ENCODE results near the gene WDR64. TPM values are rescaled to one million over a fixed set of nuclear protein-coding genes. Genes with fewer than 3 reads are reported as not detected.
"Not testable (repeated sequence)": the region's sequence is repeated elsewhere in the genome, so short reads cannot be mapped to it uniquely, and the experiment has no call there.

WDR64 gene
- total RNA-seq, 3 donors from 2014 or later: 0.25 TPM; not detected in 2

DNA sequence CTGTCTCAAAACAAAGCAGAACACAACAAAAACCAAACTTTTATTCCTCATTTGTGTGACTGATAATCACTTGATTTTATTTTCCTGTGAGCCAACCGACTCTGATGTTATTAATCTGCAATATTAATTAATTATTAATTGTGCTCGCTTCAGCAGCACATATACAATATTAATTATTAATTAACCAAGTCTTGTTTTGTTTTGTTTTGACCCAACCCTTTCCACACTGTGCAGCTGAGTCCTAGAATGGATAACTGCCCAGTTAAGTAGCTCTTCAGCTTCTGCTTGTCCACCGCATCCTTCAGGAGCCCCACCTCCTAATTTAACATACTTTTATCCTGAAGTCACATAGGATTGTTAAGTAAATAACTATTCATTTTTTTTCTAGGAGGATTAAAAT lies 148.6 kb downstream of the WDR64 start:
- TF ChIP-seq, protein P1, sequence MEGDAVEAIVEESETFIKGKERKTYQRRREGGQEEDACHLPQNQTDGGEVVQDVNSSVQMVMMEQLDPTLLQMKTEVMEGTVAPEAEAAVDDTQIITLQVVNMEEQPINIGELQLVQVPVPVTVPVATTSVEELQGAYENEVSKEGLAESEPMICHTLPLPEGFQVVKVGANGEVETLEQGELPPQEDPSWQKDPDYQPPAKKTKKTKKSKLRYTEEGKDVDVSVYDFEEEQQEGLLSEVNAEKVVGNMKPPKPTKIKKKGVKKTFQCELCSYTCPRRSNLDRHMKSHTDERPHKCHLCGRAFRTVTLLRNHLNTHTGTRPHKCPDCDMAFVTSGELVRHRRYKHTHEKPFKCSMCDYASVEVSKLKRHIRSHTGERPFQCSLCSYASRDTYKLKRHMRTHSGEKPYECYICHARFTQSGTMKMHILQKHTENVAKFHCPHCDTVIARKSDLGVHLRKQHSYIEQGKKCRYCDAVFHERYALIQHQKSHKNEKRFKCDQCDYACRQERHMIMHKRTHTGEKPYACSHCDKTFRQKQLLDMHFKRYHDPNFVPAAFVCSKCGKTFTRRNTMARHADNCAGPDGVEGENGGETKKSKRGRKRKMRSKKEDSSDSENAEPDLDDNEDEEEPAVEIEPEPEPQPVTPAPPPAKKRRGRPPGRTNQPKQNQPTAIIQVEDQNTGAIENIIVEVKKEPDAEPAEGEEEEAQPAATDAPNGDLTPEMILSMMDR (IDR thresholded peaks at IDR 0.05): no peak
- intact Hi-C loops (cut with DNase I, micrococcal nuclease): no loop called here
- ATAC-seq: no peak

DNA sequence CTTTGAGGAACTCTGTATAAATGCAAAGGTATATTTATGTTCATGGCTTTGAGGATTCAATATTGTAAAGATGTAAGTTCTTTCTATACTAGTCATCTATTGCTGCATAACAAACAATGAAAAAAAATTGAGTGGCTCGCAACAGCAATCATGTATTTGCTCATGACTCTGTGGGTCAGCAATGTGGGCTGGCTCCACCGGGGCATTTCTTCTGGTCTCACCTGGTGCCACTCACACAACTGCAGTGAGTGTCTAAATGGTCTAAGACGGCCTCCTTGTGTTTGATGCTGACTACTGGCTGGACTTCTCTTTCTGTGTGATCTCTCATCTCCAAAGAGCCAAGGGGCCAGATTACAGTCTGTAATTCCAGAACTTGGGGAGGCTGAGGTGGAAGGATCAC lies 150.8 kb downstream of the WDR64 start:
- TF ChIP-seq, protein P1 (IDR thresholded peaks at IDR 0.05): no peak
- ATAC-seq: no peak

More for the DNA sequence above, 148.6 kb downstream of the WDR64 start:
- Histone ChIP-seq H3K36me3 (ENCODE audit: low read depth) (no peaks in the 10 kb centered on the region), H3K4me3 (no peak overlapping the region), H3K9me3 (no peaks in the 10 kb centered on the region), H3K4me1 (ENCODE audit: low read depth) (no peaks in the 10 kb centered on the region)
- DNase-seq: no peak

DNA sequence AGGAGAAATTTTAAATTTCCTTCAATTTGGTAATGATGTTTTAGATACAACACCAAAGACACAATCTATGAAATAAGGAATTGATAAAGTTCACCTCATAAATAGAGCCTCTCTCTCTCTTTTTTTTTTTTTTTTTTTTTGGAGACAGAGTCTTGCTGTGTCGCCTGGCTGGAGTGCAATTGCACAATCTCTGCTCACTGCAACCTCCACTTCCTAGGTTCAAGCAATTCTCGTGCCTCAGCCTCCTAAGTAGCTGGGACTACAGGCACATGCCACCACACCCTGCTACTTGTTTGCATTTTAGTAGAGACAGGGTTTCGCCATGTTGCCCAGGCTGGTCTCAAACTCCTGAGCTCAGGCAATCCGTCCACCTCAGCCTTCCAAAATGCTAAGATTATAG lies 152.6 kb downstream of the WDR64 start:
- not testable (repeated sequence) for ATAC-seq

More for the DNA sequence above, 150.8 kb downstream of the WDR64 start:
- Histone ChIP-seq H3K9me3 (no peaks in the 10 kb centered on the region), H3K4me3 (no peak overlapping the region), H3K36me3 (ENCODE audit: low read depth) (no peaks in the 10 kb centered on the region), H3K4me1 (ENCODE audit: low read depth) (no peaks in the 10 kb centered on the region)
- DNase-seq: no peak
- intact Hi-C loops (cut with DNase I, micrococcal nuclease): no loop called here

DNA sequence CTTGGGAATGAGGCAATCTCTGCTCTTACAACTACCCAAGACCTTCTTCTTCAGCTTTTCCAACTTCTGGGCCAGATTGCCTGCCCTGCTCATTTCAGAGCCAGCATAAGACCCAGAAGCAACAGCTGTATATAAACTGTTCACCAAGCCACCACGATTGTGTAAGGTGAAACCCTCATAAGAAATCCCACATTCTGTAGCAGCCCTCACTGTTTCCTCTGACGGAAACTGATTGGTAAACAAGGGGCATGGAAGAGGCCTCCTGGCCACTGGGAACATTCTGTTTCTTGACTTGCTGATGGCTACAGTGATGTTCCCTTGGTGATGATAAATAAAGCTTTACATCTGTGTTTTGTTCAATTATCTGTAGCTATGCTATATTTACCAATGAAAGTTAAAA lies 156.2 kb downstream of the WDR64 start:
- TF ChIP-seq, protein P1 (IDR thresholded peaks at IDR 0.05): no peak
- Histone ChIP-seq H3K4me1 (ENCODE audit: low read depth) (no peaks in the 10 kb centered on the region), H3K36me3 (ENCODE audit: low read depth) (no peaks in the 10 kb centered on the region), H3K9me3 (no peaks in the 10 kb centered on the region), H3K4me3 (no peak overlapping the region)
- ATAC-seq: no peak
- DNase-seq: no peak
- intact Hi-C loops (cut with DNase I, micrococcal nuclease): no loop called here

More for the DNA sequence above, 152.6 kb downstream of the WDR64 start:
- H3K9me3 ChIP-seq; H3K4me3 ChIP-seq; intact Hi-C loops (cut with DNase I, micrococcal nuclease); H3K36me3 ChIP-seq (ENCODE audit: low read depth); H3K4me1 ChIP-seq (ENCODE audit: low read depth); DNase-seq: not testable (repeated sequence)

DNA sequence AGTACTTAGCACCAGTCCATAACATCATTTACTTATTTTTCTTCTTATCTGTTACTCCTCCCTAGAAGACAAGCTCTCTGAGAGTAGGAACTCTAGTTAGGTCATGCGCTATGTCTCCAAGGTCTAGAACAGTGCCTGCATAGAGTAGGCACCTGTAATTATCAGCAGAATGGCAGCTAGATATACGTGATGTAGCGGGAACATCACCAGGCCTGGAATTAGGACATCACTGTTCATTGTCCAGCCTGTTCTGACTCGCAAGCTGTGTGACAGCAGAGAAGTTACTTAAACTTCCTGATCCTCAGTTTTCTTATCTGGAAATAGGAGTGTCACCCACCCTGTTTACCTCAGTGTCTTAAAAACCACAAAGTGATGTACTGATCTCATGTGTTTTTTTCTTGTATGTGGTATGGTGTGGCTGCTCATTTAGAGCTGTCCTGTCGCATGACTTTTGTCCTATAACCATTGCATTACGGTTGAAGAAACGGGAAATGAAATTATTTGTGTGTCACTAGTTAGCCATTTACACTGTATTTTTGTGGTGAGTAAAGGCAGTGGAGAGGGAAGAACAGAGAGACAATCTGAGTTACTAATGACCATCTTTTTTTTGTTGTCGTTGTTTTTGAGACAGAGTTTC lies 158.8 kb downstream of the WDR64 start:
- DNase-seq (no peak), ATAC-seq (no peak)
- TF ChIP-seq, protein P1 (IDR thresholded peaks at IDR 0.05): no peak
- Histone ChIP-seq H3K4me1 (ENCODE audit: low read depth) (no peaks in the 10 kb centered on the region), H3K36me3 (ENCODE audit: low read depth) (no peaks in the 10 kb centered on the region), H3K4me3 (no peak overlapping the region), H3K9me3 (no peaks in the 10 kb centered on the region)
- intact Hi-C loops (cut with DNase I, micrococcal nuclease): no loop called here

DNA sequence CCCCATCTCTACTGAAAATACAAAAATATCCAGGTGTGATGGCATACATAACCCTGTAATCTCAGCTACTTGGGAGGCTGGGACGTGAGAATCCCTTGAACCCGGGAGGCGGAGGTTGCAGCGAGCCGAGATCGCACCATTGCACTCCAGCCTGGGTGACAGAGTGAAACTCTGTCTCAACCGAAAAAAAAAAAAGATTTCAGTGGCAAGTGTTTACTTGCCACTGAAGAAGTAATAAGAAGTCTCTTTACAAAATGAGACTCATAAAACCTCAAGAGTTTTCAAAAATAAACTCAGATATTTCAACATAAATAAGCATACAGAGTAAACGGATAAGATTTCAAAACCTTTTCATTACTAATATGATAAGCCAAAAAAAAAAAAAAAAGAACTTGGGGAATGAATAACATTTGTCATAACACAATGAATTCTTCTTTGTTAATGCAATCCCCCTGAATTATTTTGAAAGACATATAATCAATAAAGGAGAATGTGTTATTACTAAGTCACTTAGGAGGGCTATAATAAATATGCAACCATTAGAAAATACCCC lies 161.8 kb downstream of the WDR64 start:
- H3K4me3 ChIP-seq: no peak overlapping the region
- TF ChIP-seq, protein P1 (IDR thresholded peaks at IDR 0.05): no peak
- no peaks in the 10 kb centered on the region for H3K4me1 ChIP-seq (ENCODE audit: low read depth)
- intact Hi-C loops (cut with DNase I, micrococcal nuclease): loop anchor here in 1 of 2 donors (2.0 kb wide), 1 partner anchor 57 kb away; no protein-coding TSS in a partner anchor
- DNase-seq (no peak), ATAC-seq (no peak)
- no peaks in the 10 kb centered on the region for H3K9me3 ChIP-seq
- no peaks in the 10 kb centered on the region for H3K36me3 ChIP-seq (ENCODE audit: low read depth)

Data from mucosa of descending colon (tissue), 3 donors.